Activated naive CD4-positive, alpha-beta T cell treated with anti-CD3 and anti-CD28 coated beads for 36 hours (primary cell): ENCODE data around the gene SMIM12. TPM values are rescaled to one million over a fixed set of nuclear protein-coding genes. Genes with fewer than 3 reads are reported as not detected.
"Not testable (repeated sequence)": the region's sequence is repeated elsewhere in the genome, so short reads cannot be mapped to it uniquely, and the experiment has no call there.

Source experiments
- CTCF ChIA-PET: fragments of 350-600 bp; sonication (Branson Sonifier 250); formaldehyde crosslinking; loops from one replicate; lab custom pipeline; 2021; ENCODE audit warnings: antibody characterized with exemption; lab: Charles Lee
- DNase-seq: peaks from one replicate; pipeline ENCODE4 v3.0.0-alpha.2; 2020
- H3K27ac Mint-ChIP-seq: one replicate; pipeline ENCODE4 v1.8.0; 2021; ENCODE audit warnings: mild to moderate bottlenecking, mixed read lengths
- H3K27me3 Mint-ChIP-seq: one replicate; pipeline ENCODE4 v1.8.0; 2021; ENCODE audit warnings: low read depth, mixed read lengths
- H3K36me3 Mint-ChIP-seq: one replicate; pipeline ENCODE4 v1.8.0; 2021; ENCODE audit warnings: low read depth, mixed read lengths
- H3K4me1 Mint-ChIP-seq: one replicate; pipeline ENCODE4 v1.8.0; 2021; ENCODE audit warnings: low read depth, mixed read lengths
- H3K4me3 Mint-ChIP-seq: one replicate; pipeline ENCODE4 v1.8.0; 2021; ENCODE audit warnings: mild to moderate bottlenecking, moderate library complexity, mixed read lengths
- H3K9me3 Mint-ChIP-seq: one replicate; pipeline ENCODE4 v1.8.0; 2021; ENCODE audit warnings: mixed read lengths
- intact Hi-C: fragments of 100-400 bp; cut with micrococcal nuclease; formaldehyde crosslinking; loops from one replicate; pipeline ENCODE4 v1.15.1; 2023
- total RNA-seq, 2 experiments: library from RNA; stranded (reverse); gene quantifications; one replicate each; pipeline ENCODE4 v1.2.3, GENCODE V29; 2021

The SMIM12 gene
- total RNA-seq, 2 experiments from 2014 or later: 37.6 to 38.6 TPM

GRCh38 chr1:34839526-34840305 is 19.8 kb downstream of the SMIM12 start:
- H3K36me3 Mint-ChIP-seq: no peaks in the 10 kb centered on the region

GRCh38 chr1:34833711-34834110 is 25.8 kb downstream of the SMIM12 start:
- no peaks in the 10 kb centered on the region for H3K27me3 Mint-ChIP-seq
- DNase-seq: no peak
- H3K9me3 Mint-ChIP-seq: no peaks in the 10 kb centered on the region
- no peaks in the 10 kb centered on the region for H3K4me1 Mint-ChIP-seq
- intact Hi-C loops: no loop called here
- CTCF ChIA-PET: interaction anchor here (0.7 kb wide), 1 partner anchor 19 kb away, joined by 3 read pairs; no protein-coding TSS in a partner anchor
- H3K4me3 Mint-ChIP-seq: no peak overlapping the region
- no peak overlapping the region for H3K27ac Mint-ChIP-seq
- no peaks in the 10 kb centered on the region for H3K36me3 Mint-ChIP-seq

More at GRCh38 chr1:34839526-34840305, 19.8 kb downstream of the SMIM12 start:
- Mint-ChIP-seq H3K9me3 (no peaks in the 10 kb centered on the region), H3K27ac (no peak overlapping the region), H3K4me1 (no peaks in the 10 kb centered on the region), H3K27me3 (no peaks in the 10 kb centered on the region), H3K4me3 (no peak overlapping the region)
- intact Hi-C loops: no loop called here
- CTCF ChIA-PET: no interaction called here
- no peak for DNase-seq

DNA sequence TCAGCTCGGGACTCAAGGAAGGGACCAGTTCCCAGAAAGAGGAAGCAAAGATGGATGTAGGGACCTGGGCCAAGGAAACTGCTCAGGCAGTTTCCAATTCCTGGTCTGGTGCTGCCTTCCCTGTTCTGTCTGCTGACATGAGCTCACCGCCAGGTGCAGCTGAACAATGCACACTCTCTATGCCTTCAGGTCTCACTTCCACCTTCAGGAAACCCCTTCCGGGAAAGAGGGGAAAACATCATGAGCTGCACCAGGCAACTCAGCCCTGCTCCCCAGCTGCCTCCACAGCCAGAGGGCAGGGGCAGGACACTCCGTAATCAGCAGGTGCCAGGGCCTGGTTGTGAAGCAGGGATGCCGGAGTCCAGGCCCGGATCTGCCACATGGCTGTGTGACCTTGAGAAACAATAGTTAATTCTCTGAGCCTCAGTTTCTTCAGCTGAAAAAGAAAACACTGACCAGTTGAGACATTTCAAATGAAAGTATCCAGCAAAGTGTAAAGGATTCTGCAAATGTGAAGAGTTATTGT is 27.8 kb downstream of the SMIM12 start:
- H3K4me1 Mint-ChIP-seq: no peaks in the 10 kb centered on the region
- CTCF ChIA-PET: no interaction called here
- no peaks in the 10 kb centered on the region for H3K9me3 Mint-ChIP-seq
- H3K27me3 Mint-ChIP-seq: no peaks in the 10 kb centered on the region
- H3K36me3 Mint-ChIP-seq: no peaks in the 10 kb centered on the region
- intact Hi-C loops: no loop called here
- H3K27ac Mint-ChIP-seq: no peak overlapping the region
- DNase-seq: no peak
- H3K4me3 Mint-ChIP-seq: no peak overlapping the region

- no peaks in the 10 kb centered on the region for H3K36me3 Mint-ChIP-seq
- no peak for DNase-seq
- H3K4me3 Mint-ChIP-seq: no peak overlapping the region
- no peaks in the 10 kb centered on the region for H3K27me3 Mint-ChIP-seq
- CTCF ChIA-PET: no interaction called here
- H3K27ac Mint-ChIP-seq: no peak overlapping the region
- no peaks in the 10 kb centered on the region for H3K4me1 Mint-ChIP-seq
- intact Hi-C loops: no loop called here
- H3K9me3 Mint-ChIP-seq: no peaks in the 10 kb centered on the region
Measured at GRCh38 chr1:34829250-34829649, 30.3 kb downstream of the SMIM12 start.

DNA sequence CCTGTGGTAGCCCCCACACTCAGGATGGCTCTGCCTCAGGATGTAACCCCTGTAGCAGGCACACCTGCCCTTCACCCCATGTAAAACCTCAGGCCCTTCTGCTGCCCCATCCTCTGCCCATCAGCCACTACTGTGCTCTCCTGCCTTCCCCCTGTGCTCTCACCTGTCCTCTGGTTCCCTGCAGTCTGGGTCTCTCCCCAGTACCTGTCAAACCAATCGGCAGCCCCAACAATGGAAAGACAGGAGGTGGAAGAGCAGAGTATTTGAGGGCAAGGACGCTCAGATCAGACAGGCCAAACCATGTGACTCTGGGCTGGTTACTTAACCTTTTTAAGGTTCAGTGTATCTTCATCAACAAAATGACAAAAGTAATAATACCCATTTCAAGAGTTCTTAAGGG is 30.9 kb downstream of the SMIM12 start:
- CTCF ChIA-PET: no interaction called here

GRCh38 chr1:34827341-34827941 is 32.1 kb downstream of the SMIM12 start:
- DNase-seq: no peak
- H3K4me3 Mint-ChIP-seq: no peak overlapping the region
- no peaks in the 10 kb centered on the region for H3K4me1 Mint-ChIP-seq
- intact Hi-C loops: no loop called here
- H3K27ac Mint-ChIP-seq: no peak overlapping the region
- peaks cover 1% of the 10 kb centered on the region for H3K9me3 Mint-ChIP-seq
- CTCF ChIA-PET: no interaction called here
- no peaks in the 10 kb centered on the region for H3K27me3 Mint-ChIP-seq
- no peaks in the 10 kb centered on the region for H3K36me3 Mint-ChIP-seq

More for the DNA sequence above, 30.9 kb downstream of the SMIM12 start:
- intact Hi-C loops: no loop called here
- no peak for DNase-seq
- Mint-ChIP-seq H3K4me1 (no peaks in the 10 kb centered on the region), H3K27me3 (no peaks in the 10 kb centered on the region), H3K4me3 (no peak overlapping the region), H3K9me3 (peaks cover 1% of the 10 kb centered on the region), H3K27ac (no peak overlapping the region), H3K36me3 (no peaks in the 10 kb centered on the region)

DNA sequence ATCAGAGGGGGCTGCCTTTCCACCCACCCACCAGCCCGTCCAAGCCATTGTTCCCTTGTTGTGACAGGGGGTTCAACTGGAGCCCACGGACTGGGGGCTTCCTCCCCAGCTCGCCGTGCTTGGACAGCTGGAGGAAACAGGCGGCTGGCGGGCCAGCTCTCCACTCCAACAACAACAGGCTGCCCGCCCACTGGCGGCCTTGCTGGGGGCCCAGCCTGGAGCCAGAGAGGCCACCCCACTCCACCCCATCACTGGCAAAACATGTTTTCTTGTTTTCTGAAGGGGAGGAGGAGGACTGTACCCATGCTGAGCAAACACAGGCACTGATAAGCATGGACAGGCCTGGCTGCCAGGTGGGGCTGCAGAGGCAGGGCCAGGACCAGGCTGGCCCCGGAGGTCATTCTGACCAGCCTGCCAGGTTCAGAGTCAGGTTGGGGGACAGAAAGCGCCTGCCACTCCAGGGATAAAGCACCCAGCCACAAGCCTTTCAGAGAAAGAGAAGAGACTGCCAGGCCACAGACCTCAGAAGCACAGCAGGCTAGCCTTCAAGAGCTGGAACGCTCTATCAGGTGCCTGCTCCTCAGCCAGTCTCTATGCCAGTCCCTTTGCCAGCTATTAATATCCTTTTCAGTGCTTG is 34.0 kb downstream of the SMIM12 start:
- intact Hi-C loops: no loop called here
- CTCF ChIA-PET: interaction anchor here (1.3 kb wide), 1 partner anchor 27 kb away, joined by 6 read pairs; no protein-coding TSS in a partner anchor
- no peak overlapping the region for H3K27ac Mint-ChIP-seq
- peaks cover 1% of the 10 kb centered on the region for H3K9me3 Mint-ChIP-seq
- DNase-seq: no peak
- H3K4me1 Mint-ChIP-seq: no peaks in the 10 kb centered on the region
- no peaks in the 10 kb centered on the region for H3K27me3 Mint-ChIP-seq
- H3K36me3 Mint-ChIP-seq: no peaks in the 10 kb centered on the region
- H3K4me3 Mint-ChIP-seq: no peak overlapping the region

DNA sequence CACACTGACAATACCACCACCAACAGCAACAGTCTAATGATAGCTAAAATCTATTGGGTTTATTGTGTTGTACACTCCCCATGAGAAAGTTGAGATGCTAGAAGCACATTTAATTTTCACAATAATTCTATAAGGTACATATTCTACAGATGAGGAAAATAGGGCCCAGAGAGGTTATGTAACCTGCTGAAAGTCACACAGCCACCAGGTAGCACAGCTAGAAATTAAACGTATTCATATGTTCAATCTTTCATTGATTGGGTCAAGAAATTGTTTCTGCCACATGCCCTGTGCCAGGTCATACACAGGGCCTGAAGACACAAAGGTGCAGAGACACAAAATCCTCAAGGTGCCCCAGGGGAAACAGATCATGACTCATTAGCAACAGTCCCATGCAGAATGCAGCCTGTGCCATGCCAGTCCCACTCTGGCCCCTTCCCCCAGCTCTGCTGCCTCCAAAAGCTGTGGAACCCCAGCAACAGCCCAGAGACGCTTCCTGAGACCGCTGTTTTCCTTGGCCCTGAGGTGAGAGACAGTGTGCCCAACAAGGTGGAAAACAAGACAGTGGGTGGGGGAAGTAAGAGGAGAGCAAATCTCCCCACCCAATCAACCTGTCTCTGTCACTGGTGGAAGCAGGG is 34.6 kb downstream of the SMIM12 start:
- H3K27ac Mint-ChIP-seq: no peak overlapping the region
- H3K9me3 Mint-ChIP-seq: peaks cover 1% of the 10 kb centered on the region
- H3K4me3 Mint-ChIP-seq: no peak overlapping the region
- CTCF ChIA-PET: interaction anchor here (1.3 kb wide), 1 partner anchor 28 kb away, joined by 6 read pairs; no protein-coding TSS in a partner anchor
- intact Hi-C loops: no loop called here
- no peaks in the 10 kb centered on the region for H3K36me3 Mint-ChIP-seq
- no peaks in the 10 kb centered on the region for H3K4me1 Mint-ChIP-seq
- DNase-seq: no peak
- no peaks in the 10 kb centered on the region for H3K27me3 Mint-ChIP-seq

- Mint-ChIP-seq H3K27me3 (no peaks in the 10 kb centered on the region), H3K4me1 (no peaks in the 10 kb centered on the region), H3K27ac (no peak overlapping the region), H3K36me3 (no peaks in the 10 kb centered on the region), H3K4me3 (no peak overlapping the region), H3K9me3 (peaks cover 1% of the 10 kb centered on the region)
- intact Hi-C loops: no loop called here
- DNase-seq: no peak
- CTCF ChIA-PET: no interaction called here
Measured at GRCh38 chr1:34822202-34822601, 37.3 kb downstream of the SMIM12 start.

DNA sequence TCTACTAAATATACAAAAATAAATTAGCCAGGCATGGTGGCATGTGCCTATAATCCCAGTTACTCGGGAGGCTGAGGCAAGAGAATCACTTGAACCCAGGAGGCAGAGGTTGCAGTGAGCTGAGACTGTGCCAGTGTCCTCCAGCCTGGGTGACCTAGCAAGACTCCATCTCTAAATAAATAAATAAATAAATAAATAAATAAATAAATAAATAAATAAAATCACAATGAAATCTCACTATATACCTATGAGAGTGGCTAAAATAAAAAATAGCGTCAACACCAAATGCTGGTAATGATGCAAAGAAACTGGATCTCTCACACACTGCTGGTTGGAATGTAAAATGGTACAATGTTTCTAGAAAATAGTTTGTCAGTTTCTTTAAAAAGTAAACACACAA is 40.7 kb downstream of the SMIM12 start:
- H3K27me3 Mint-ChIP-seq, CTCF ChIA-PET, H3K27ac Mint-ChIP-seq, DNase-seq, H3K36me3 Mint-ChIP-seq, H3K9me3 Mint-ChIP-seq, intact Hi-C loops, H3K4me3 Mint-ChIP-seq, H3K4me1 Mint-ChIP-seq: not testable (repeated sequence)

DNA sequence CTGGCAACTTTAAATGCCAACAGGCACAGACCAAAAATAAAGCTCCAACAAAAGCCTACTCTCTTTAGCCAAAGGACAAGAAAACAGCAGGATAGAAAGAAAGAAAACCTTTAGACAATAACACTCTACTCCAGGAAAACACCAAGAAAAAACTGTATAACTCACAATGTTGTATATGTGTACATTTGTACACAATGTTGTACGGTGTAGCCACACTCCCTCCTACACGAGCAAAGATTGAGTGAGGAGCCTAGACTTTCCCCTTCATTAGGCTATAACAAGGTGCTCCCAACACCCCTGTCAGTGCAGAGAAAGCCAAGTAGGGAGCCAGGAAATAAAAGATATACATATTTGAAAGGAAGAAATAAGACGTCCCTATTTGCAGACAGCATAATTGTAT is 42.8 kb downstream of the SMIM12 start:
- CTCF ChIA-PET: interaction anchor here (0.8 kb wide), 1 partner anchor 35 kb away, joined by 4 read pairs; no protein-coding TSS in a partner anchor

GRCh38 chr1:34816332-34816731 is 43.2 kb downstream of the SMIM12 start:
- no peak overlapping the region for H3K27ac Mint-ChIP-seq
- DNase-seq: no peak
- no peaks in the 10 kb centered on the region for H3K9me3 Mint-ChIP-seq
- H3K4me3 Mint-ChIP-seq: no peak overlapping the region
- CTCF ChIA-PET: interaction anchor here (0.8 kb wide), 1 partner anchor 36 kb away, joined by 4 read pairs; no protein-coding TSS in a partner anchor
- no peaks in the 10 kb centered on the region for H3K4me1 Mint-ChIP-seq
- no peaks in the 10 kb centered on the region for H3K36me3 Mint-ChIP-seq
- H3K27me3 Mint-ChIP-seq: no peaks in the 10 kb centered on the region
- intact Hi-C loops: no loop called here

More for the DNA sequence above, 42.8 kb downstream of the SMIM12 start:
- DNase-seq: no peak
- Mint-ChIP-seq H3K4me3 (no peak overlapping the region), H3K27me3 (no peaks in the 10 kb centered on the region), H3K9me3 (no peaks in the 10 kb centered on the region), H3K36me3 (no peaks in the 10 kb centered on the region), H3K4me1 (no peaks in the 10 kb centered on the region), H3K27ac (no peak overlapping the region)
- intact Hi-C loops: no loop called here
